GM12872 (cell line): ENCODE data around the gene TRMT10B.

ENCODE experiments used
- CTCF ChIP-seq: IDR thresholded peaks from 3 replicates; pipeline ENCODE4 v1.5.1; 2011; ENCODE audit warnings: low read depth, mild to moderate bottlenecking, low read length, moderate library complexity; ENCODE audit not compliant: insufficient read depth

TRMT10B gene

GRCh38 chr9:37806271-37806670, 52.7 kb downstream of the TRMT10B start:
- no peak for TF ChIP-seq CTCF

GRCh38 chr9:37811906-37812476, 58.4 kb downstream of the TRMT10B start:
- no peak for TF ChIP-seq CTCF

- TF ChIP-seq CTCF = no peak
These were observed 59.3 kb downstream of the TRMT10B start for GRCh38 chr9:37812773-37813379.

- TF ChIP-seq CTCF = no peak
These were observed 65.2 kb downstream of the TRMT10B start for GRCh38 chr9:37818849-37819248.

- TF ChIP-seq CTCF = no peak
These were observed 66.5 kb downstream of the TRMT10B start for GRCh38 chr9:37820142-37820541.

- no peak for TF ChIP-seq CTCF
These were observed 74.0 kb downstream of the TRMT10B start for GRCh38 chr9:37827483-37828165.
